ENCODE results near the gene GINS1.

DNA sequence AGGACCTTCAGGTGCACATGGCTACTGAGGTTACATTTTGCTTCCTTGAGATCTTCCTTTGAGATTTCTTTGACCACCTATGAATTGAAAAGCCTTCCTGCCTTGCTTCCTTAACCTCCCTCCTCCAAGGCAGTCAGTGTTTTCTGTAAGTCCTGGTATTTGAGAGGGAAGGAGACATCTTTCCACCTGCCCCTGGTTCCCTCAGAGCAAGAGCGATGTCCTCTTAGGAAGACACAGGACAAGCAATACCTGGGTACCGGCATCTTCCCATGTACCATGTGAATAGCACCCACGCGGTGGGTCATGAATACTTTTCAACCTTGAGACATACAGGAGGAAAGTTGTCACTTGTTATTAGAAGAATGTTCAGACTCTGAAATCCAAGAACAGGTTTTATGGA, 37.1 kb downstream of the GINS1 start:
- TF ChIP-seq, protein P1, sequence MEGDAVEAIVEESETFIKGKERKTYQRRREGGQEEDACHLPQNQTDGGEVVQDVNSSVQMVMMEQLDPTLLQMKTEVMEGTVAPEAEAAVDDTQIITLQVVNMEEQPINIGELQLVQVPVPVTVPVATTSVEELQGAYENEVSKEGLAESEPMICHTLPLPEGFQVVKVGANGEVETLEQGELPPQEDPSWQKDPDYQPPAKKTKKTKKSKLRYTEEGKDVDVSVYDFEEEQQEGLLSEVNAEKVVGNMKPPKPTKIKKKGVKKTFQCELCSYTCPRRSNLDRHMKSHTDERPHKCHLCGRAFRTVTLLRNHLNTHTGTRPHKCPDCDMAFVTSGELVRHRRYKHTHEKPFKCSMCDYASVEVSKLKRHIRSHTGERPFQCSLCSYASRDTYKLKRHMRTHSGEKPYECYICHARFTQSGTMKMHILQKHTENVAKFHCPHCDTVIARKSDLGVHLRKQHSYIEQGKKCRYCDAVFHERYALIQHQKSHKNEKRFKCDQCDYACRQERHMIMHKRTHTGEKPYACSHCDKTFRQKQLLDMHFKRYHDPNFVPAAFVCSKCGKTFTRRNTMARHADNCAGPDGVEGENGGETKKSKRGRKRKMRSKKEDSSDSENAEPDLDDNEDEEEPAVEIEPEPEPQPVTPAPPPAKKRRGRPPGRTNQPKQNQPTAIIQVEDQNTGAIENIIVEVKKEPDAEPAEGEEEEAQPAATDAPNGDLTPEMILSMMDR (IDR thresholded peaks at IDR 0.05): no peak
- TF ChIP-seq POLR2A (IDR thresholded peaks at IDR 0.05): no peak
